B cell (primary cell): ENCODE results near the gene ACOXL. TPM values are rescaled to one million over a fixed set of nuclear protein-coding genes. Genes with fewer than 3 reads are reported as not detected.

Experiments
- ATAC-seq: fragments of 200-7000 bp; cut with Tn5 transposase; one replicate; pipeline ENCODE4 v1.10.0; 2021; ENCODE audit warnings: low read depth, mild to moderate bottlenecking, moderate number of reproducible peaks, moderate library complexity
- CTCF ChIA-PET: fragments of 350-600 bp; sonication (Branson Sonifier 250); formaldehyde crosslinking; loops from one replicate; lab custom pipeline; 2021; ENCODE audit warnings: antibody characterized with exemption, inconsistent platforms; lab: Charles Lee
- POLR2A ChIA-PET: fragments of 350-600 bp; sonication (Branson Sonifier 250); formaldehyde crosslinking; loops from one replicate; lab custom pipeline; 2021; ENCODE audit warnings: antibody characterized with exemption; lab: Charles Lee
- DNase-seq: peaks from one replicate; pipeline ENCODE4 v3.0.0; 2013
- H2AFZ ChIP-seq: 2 replicates; pipeline ENCODE4 v1.6.1; 2012; ENCODE audit warnings: mild to moderate bottlenecking, low read depth, low read length; ENCODE audit not compliant: insufficient read depth, poor library complexity, severe bottlenecking
- H3K27ac ChIP-seq, 2 donors: 1 replicate in 1 of 2; 2 replicates in 1 of 2; pipeline ENCODE4 v1.5.1; 2012 to 2013; ENCODE audit warnings: low read length in 2 of 2, mild to moderate bottlenecking in 2 of 2, moderate library complexity in 1 of 2
- H3K27me3 ChIP-seq, 4 experiments: fragments of 200-600 bp in 1 of 4; sonication (generic) in 1 of 4; replicated peaks in 1 of 4; 1 replicate in 2 of 4; 2 replicates in 2 of 4; pipeline versions ENCODE4 v1.6.1 to v1.7.0; 2013 to 2016; ENCODE audit warnings: low read length in 3 of 4, mild to moderate bottlenecking in 2 of 4, mixed read lengths in 1 of 4, moderate library complexity in 1 of 4; ENCODE audit not compliant: insufficient read depth in 4 of 4, control insufficient read depth in 3 of 4; ENCODE audit errors: control extremely low read depth in 1 of 4
- H3K36me3 ChIP-seq, 2 experiments: replicated peaks in 1 of 2; 1 replicate in 1 of 2; 2 replicates in 1 of 2; pipeline versions ENCODE4 v1.6.1 to v1.7.1; 2013; ENCODE audit warnings: low read length in 1 of 2; ENCODE audit not compliant: insufficient read depth in 2 of 2, control insufficient read depth in 1 of 2; ENCODE audit errors: control extremely low read depth in 1 of 2, extremely low read depth in 1 of 2
- H3K4me1 ChIP-seq, 2 donors: fragments of 200-600 bp in 1 of 2; sonication (generic) in 1 of 2; 1 replicate in 1 of 2; 2 replicates in 1 of 2; pipeline versions ENCODE4 v1.5.1 to v1.6.1; 2013 to 2017; ENCODE audit warnings: low read length in 2 of 2; ENCODE audit not compliant: control insufficient read depth in 2 of 2, insufficient read depth in 2 of 2
- H3K4me2 ChIP-seq: replicated peaks from 2 replicates; pipeline ENCODE3; 2012; ENCODE audit warnings: mild to moderate bottlenecking, low read depth, low read length; ENCODE audit not compliant: poor library complexity, severe bottlenecking
- H3K4me3 ChIP-seq, 5 experiments: fragments of 200-600 bp in 1 of 5; sonication (generic) in 1 of 5; 1 replicate in 3 of 5; 2 replicates in 2 of 5; pipeline versions ENCODE4 v1.5.1 to v1.7.0; 2011 to 2016; ENCODE audit warnings: low read length in 4 of 5, mild to moderate bottlenecking in 4 of 5, low read depth in 2 of 5, control low read depth in 1 of 5, moderate library complexity in 1 of 5; ENCODE audit not compliant: insufficient read depth in 1 of 5; ENCODE audit errors: control extremely low read depth in 1 of 5, extremely low read depth in 1 of 5
- H3K79me2 ChIP-seq: fragments of 200-600 bp; sonication (generic); one replicate; pipeline ENCODE4 v1.6.0; 2016; ENCODE audit warnings: low read length; ENCODE audit not compliant: control insufficient read depth, insufficient read depth
- H3K9ac ChIP-seq: fragments of 200-600 bp; sonication (generic); 2 replicates; pipeline ENCODE4 v1.6.1; 2017; ENCODE audit warnings: mild to moderate bottlenecking, low read length, moderate library complexity
- H3K9me3 ChIP-seq, 3 donors: one replicate each; pipeline versions ENCODE4 v1.6.1 to v1.7.1; 2013; ENCODE audit warnings: low read length in 2 of 3; ENCODE audit not compliant: control insufficient read depth in 2 of 3, insufficient read depth in 1 of 3; ENCODE audit errors: control extremely low read depth in 1 of 3
- H4K20me1 ChIP-seq: 2 replicates; pipeline ENCODE4 v1.6.0; 2012; ENCODE audit warnings: mild to moderate bottlenecking, low read length; ENCODE audit not compliant: insufficient read depth, control insufficient read depth, poor library complexity, severe bottlenecking
- H3K27ac Mint-ChIP-seq: one replicate; pipeline ENCODE4 v1.8.0; 2021; ENCODE audit warnings: mixed read lengths
- H3K27me3 Mint-ChIP-seq: one replicate; pipeline ENCODE4 v1.8.0; 2021; ENCODE audit warnings: mixed read lengths
- H3K4me1 Mint-ChIP-seq: one replicate; pipeline ENCODE4 v1.8.0; 2021; ENCODE audit warnings: mixed read lengths
- H3K4me3 Mint-ChIP-seq: one replicate; pipeline ENCODE4 v1.8.0; 2021; ENCODE audit warnings: mixed read lengths
- H3K9me3 Mint-ChIP-seq: one replicate; pipeline ENCODE4 v1.8.0; 2022; ENCODE audit warnings: mixed read lengths; ENCODE audit not compliant: insufficient read depth
- EZH2 ChIP-seq: IDR thresholded peaks from 2 replicates; pipeline ENCODE4 v1.6.1; 2012; ENCODE audit warnings: borderline replicate concordance, low read depth, mild to moderate bottlenecking, moderate library complexity, low read length; ENCODE audit not compliant: insufficient read depth, poor library complexity, severe bottlenecking
- WGBS: methylation state at CpG from one replicate; pipeline ENCODE4 v1.1.5; 2013; ENCODE audit warnings: missing lambda C conversion rate; ENCODE audit not compliant: insufficient coverage; 5-methylcytosine and 5-hydroxymethylcytosine counted together
- intact Hi-C: fragments of 100-400 bp; cut with micrococcal nuclease; formaldehyde crosslinking; loops from one replicate; pipeline ENCODE4 v1.10.0; 2022
- polyA plus RNA-seq: library from polyadenylated mRNA; depleted of rRNA; stranded (reverse); fragments of >200 nt; gene quantifications from 2 replicates; pipeline ENCODE4 v1.2.3, GENCODE V29; 2012
- total RNA-seq, 2 donors: library from RNA; stranded (reverse); fragments of 120-200 nt in 1 of 2; gene quantifications; 1 replicate in 1 of 2; 2 replicates in 1 of 2; pipeline versions ENCODE4 v1.2.3 to v1.2.4, GENCODE V29; 2013 to 2022
- TF ChIP-seq, protein P1 (sequence below): fragments of 200-600 bp; IDR thresholded peaks from one replicate; pipeline ENCODE4 v1.8.0; 2022; ENCODE audit warnings: antibody characterized with exemption, mild to moderate bottlenecking

Gene ACOXL
- total and polyA plus RNA-seq, 2 donors (not counting 1 experiment from before 2014, with no cell fraction given), result 0.06 TPM; not detected in 1

DNA sequence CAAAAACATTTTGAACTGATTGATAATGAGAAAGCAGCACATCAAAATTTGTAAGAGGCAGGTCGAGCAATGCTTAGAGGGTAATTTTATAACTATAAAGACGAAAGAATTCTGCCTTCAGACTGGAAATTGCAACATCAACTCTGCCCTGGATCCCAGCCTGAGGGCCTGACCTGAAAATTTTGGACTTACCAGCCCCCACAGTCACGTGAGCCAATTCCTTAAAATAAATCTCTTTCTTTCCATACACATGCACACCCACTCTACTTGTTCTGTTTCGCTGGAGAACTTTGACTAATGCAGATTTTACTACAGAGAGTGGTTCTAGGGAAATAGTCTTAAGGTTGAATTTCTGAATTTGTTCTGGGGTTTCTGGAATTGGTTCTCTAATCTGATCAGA lies 14.6 kb upstream of the ACOXL start:
- H3K27me3 Mint-ChIP-seq, result peaks cover 58% of the 10 kb centered on the region
- WGBS, result 100% methylated on average over 1 of the region's 4 CpGs

DNA sequence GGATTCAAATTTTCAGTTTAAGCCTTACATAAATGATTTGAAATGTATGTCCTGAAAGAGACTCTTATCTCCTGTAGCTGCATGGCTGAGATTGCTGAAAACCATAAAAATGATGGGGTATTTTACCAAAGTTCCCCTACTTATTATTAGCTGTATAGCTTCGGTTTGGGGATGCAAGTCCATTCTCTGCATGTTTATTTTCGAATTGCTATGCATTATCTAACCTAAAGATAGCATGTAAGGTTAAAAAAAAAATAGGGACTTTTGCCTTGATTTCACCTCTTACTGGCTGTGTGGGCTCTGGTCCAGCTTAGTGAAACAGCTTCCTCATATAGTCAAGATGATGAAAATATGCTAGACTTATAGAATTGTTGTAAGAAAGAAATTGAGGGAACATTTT lies 14.0 kb upstream of the ACOXL start:
- H3K4me1 Mint-ChIP-seq, result no peaks in the 10 kb centered on the region

More for the DNA sequence above, 14.6 kb upstream of the ACOXL start:
- no peaks in the 10 kb centered on the region for H4K20me1 ChIP-seq
- peaks cover 0 to 14% (median 11%) of the 10 kb centered on the region in 4 experiments for H3K27me3 ChIP-seq
- Mint-ChIP-seq H3K27ac (no peak overlapping the region), H3K4me3 (no peak overlapping the region), H3K9me3 (no peaks in the 10 kb centered on the region), H3K4me1 (no peaks in the 10 kb centered on the region)
- no peak for TF ChIP-seq EZH2
- TF ChIP-seq, protein P1, sequence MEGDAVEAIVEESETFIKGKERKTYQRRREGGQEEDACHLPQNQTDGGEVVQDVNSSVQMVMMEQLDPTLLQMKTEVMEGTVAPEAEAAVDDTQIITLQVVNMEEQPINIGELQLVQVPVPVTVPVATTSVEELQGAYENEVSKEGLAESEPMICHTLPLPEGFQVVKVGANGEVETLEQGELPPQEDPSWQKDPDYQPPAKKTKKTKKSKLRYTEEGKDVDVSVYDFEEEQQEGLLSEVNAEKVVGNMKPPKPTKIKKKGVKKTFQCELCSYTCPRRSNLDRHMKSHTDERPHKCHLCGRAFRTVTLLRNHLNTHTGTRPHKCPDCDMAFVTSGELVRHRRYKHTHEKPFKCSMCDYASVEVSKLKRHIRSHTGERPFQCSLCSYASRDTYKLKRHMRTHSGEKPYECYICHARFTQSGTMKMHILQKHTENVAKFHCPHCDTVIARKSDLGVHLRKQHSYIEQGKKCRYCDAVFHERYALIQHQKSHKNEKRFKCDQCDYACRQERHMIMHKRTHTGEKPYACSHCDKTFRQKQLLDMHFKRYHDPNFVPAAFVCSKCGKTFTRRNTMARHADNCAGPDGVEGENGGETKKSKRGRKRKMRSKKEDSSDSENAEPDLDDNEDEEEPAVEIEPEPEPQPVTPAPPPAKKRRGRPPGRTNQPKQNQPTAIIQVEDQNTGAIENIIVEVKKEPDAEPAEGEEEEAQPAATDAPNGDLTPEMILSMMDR, result no peak
- no peaks in the 10 kb centered on the region for H3K36me3 ChIP-seq
- intact Hi-C loops, result no loop called here
- POLR2A ChIA-PET, result no interaction called here
- H3K27ac ChIP-seq, result no peak overlapping the region
- no peak overlapping the region for H3K4me2 ChIP-seq
- H3K9me3 ChIP-seq, result no peaks in the 10 kb centered on the region
- H2AFZ ChIP-seq, result no peak overlapping the region
- no peak overlapping the region for H3K4me3 ChIP-seq
- DNase-seq, result no peak
- ATAC-seq, result no peak
- no peaks in the 10 kb centered on the region for H3K79me2 ChIP-seq
- no peaks in the 10 kb centered on the region for H3K4me1 ChIP-seq
- H3K9ac ChIP-seq, result no peak overlapping the region
- CTCF ChIA-PET, result no interaction called here

More for the DNA sequence above, 14.0 kb upstream of the ACOXL start:
- Histone ChIP-seq H3K79me2 (no peaks in the 10 kb centered on the region), H3K4me3 (no peak overlapping the region), H3K4me2 (no peak overlapping the region), H3K9ac (no peak overlapping the region), H3K4me1 (no peaks in the 10 kb centered on the region), H3K27ac (no peak overlapping the region), H3K9me3 (no peaks in the 10 kb centered on the region), H4K20me1 (no peaks in the 10 kb centered on the region), H3K36me3 (no peaks in the 10 kb centered on the region), H3K27me3 (peaks cover 0 to 14% (median 10%) of the 10 kb centered on the region in 4 experiments), H2AFZ (no peak overlapping the region)
- no peak for ATAC-seq
- POLR2A ChIA-PET, result no interaction called here
- Mint-ChIP-seq H3K4me3 (no peak overlapping the region), H3K27ac (no peak overlapping the region), H3K27me3 (peaks cover 53% of the 10 kb centered on the region), H3K9me3 (no peaks in the 10 kb centered on the region)
- TF ChIP-seq EZH2, result no peak
- TF ChIP-seq, protein P1, result no peak
- CTCF ChIA-PET, result interaction anchor here (0.7 kb wide), 1 partner anchor 8 kb away, joined by 3 read pairs; no protein-coding TSS in a partner anchor
- WGBS, result no CpG with 5 or more reads among the region's 2 CpGs
- intact Hi-C loops, result no loop called here
- DNase-seq, result no peak
